B cell (primary cell): ENCODE results near the gene DUSP18. TPM values are rescaled to one million over a fixed set of nuclear protein-coding genes. Genes with fewer than 3 reads are reported as not detected.

Experiments used
- ATAC-seq: fragments of 200-7000 bp; cut with Tn5 transposase; one replicate; pipeline ENCODE4 v1.10.0; 2021; ENCODE audit warnings: low read depth, mild to moderate bottlenecking, moderate number of reproducible peaks, moderate library complexity
- CTCF ChIA-PET: fragments of 350-600 bp; sonication (Branson Sonifier 250); formaldehyde crosslinking; loops from one replicate; lab custom pipeline; 2021; ENCODE audit warnings: antibody characterized with exemption, inconsistent platforms; lab: Charles Lee
- POLR2A ChIA-PET: fragments of 350-600 bp; sonication (Branson Sonifier 250); formaldehyde crosslinking; loops from one replicate; lab custom pipeline; 2021; ENCODE audit warnings: antibody characterized with exemption; lab: Charles Lee
- DNase-seq: peaks from one replicate; pipeline ENCODE4 v3.0.0; 2013
- H2AFZ ChIP-seq: 2 replicates; pipeline ENCODE4 v1.6.1; 2012; ENCODE audit warnings: mild to moderate bottlenecking, low read depth, low read length; ENCODE audit not compliant: insufficient read depth, poor library complexity, severe bottlenecking
- H3K27ac ChIP-seq, 2 donors: 1 replicate in 1 of 2; 2 replicates in 1 of 2; pipeline ENCODE4 v1.5.1; 2012 to 2013; ENCODE audit warnings: low read length in 2 of 2, mild to moderate bottlenecking in 2 of 2, moderate library complexity in 1 of 2
- H3K27me3 ChIP-seq, 4 experiments: fragments of 200-600 bp in 1 of 4; sonication (generic) in 1 of 4; replicated peaks in 1 of 4; 1 replicate in 2 of 4; 2 replicates in 2 of 4; pipeline versions ENCODE4 v1.6.1 to v1.7.0; 2013 to 2016; ENCODE audit warnings: low read length in 3 of 4, mild to moderate bottlenecking in 2 of 4, mixed read lengths in 1 of 4, moderate library complexity in 1 of 4; ENCODE audit not compliant: insufficient read depth in 4 of 4, control insufficient read depth in 3 of 4; ENCODE audit errors: control extremely low read depth in 1 of 4
- H3K36me3 ChIP-seq, 2 experiments: replicated peaks in 1 of 2; 1 replicate in 1 of 2; 2 replicates in 1 of 2; pipeline versions ENCODE4 v1.6.1 to v1.7.1; 2013; ENCODE audit warnings: low read length in 1 of 2; ENCODE audit not compliant: insufficient read depth in 2 of 2, control insufficient read depth in 1 of 2; ENCODE audit errors: control extremely low read depth in 1 of 2, extremely low read depth in 1 of 2
- H3K4me1 ChIP-seq, 2 donors: fragments of 200-600 bp in 1 of 2; sonication (generic) in 1 of 2; 1 replicate in 1 of 2; 2 replicates in 1 of 2; pipeline versions ENCODE4 v1.5.1 to v1.6.1; 2013 to 2017; ENCODE audit warnings: low read length in 2 of 2; ENCODE audit not compliant: control insufficient read depth in 2 of 2, insufficient read depth in 2 of 2
- H3K4me2 ChIP-seq: replicated peaks from 2 replicates; pipeline ENCODE3; 2012; ENCODE audit warnings: mild to moderate bottlenecking, low read depth, low read length; ENCODE audit not compliant: poor library complexity, severe bottlenecking
- H3K4me3 ChIP-seq, 5 experiments: fragments of 200-600 bp in 1 of 5; sonication (generic) in 1 of 5; 1 replicate in 3 of 5; 2 replicates in 2 of 5; pipeline versions ENCODE4 v1.5.1 to v1.7.0; 2011 to 2016; ENCODE audit warnings: low read length in 4 of 5, mild to moderate bottlenecking in 4 of 5, low read depth in 2 of 5, control low read depth in 1 of 5, moderate library complexity in 1 of 5; ENCODE audit not compliant: insufficient read depth in 1 of 5; ENCODE audit errors: control extremely low read depth in 1 of 5, extremely low read depth in 1 of 5
- H3K79me2 ChIP-seq: fragments of 200-600 bp; sonication (generic); one replicate; pipeline ENCODE4 v1.6.0; 2016; ENCODE audit warnings: low read length; ENCODE audit not compliant: control insufficient read depth, insufficient read depth
- H3K9ac ChIP-seq: fragments of 200-600 bp; sonication (generic); 2 replicates; pipeline ENCODE4 v1.6.1; 2017; ENCODE audit warnings: mild to moderate bottlenecking, low read length, moderate library complexity
- H3K9me3 ChIP-seq, 3 donors: one replicate each; pipeline versions ENCODE4 v1.6.1 to v1.7.1; 2013; ENCODE audit warnings: low read length in 2 of 3; ENCODE audit not compliant: control insufficient read depth in 2 of 3, insufficient read depth in 1 of 3; ENCODE audit errors: control extremely low read depth in 1 of 3
- H4K20me1 ChIP-seq: 2 replicates; pipeline ENCODE4 v1.6.0; 2012; ENCODE audit warnings: mild to moderate bottlenecking, low read length; ENCODE audit not compliant: insufficient read depth, control insufficient read depth, poor library complexity, severe bottlenecking
- H3K27ac Mint-ChIP-seq: one replicate; pipeline ENCODE4 v1.8.0; 2021; ENCODE audit warnings: mixed read lengths
- H3K27me3 Mint-ChIP-seq: one replicate; pipeline ENCODE4 v1.8.0; 2021; ENCODE audit warnings: mixed read lengths
- H3K4me1 Mint-ChIP-seq: one replicate; pipeline ENCODE4 v1.8.0; 2021; ENCODE audit warnings: mixed read lengths
- H3K4me3 Mint-ChIP-seq: one replicate; pipeline ENCODE4 v1.8.0; 2021; ENCODE audit warnings: mixed read lengths
- H3K9me3 Mint-ChIP-seq: one replicate; pipeline ENCODE4 v1.8.0; 2022; ENCODE audit warnings: mixed read lengths; ENCODE audit not compliant: insufficient read depth
- CTCF ChIP-seq: fragments of 200-600 bp; IDR thresholded peaks from one replicate; pipeline ENCODE4 v1.8.0; 2022; ENCODE audit warnings: antibody characterized with exemption, mild to moderate bottlenecking
- EZH2 ChIP-seq: IDR thresholded peaks from 2 replicates; pipeline ENCODE4 v1.6.1; 2012; ENCODE audit warnings: borderline replicate concordance, low read depth, mild to moderate bottlenecking, moderate library complexity, low read length; ENCODE audit not compliant: insufficient read depth, poor library complexity, severe bottlenecking
- WGBS: methylation state at CpG from one replicate; pipeline ENCODE4 v1.1.5; 2013; ENCODE audit warnings: missing lambda C conversion rate; ENCODE audit not compliant: insufficient coverage; 5-methylcytosine and 5-hydroxymethylcytosine counted together
- intact Hi-C: fragments of 100-400 bp; cut with micrococcal nuclease; formaldehyde crosslinking; loops from one replicate; pipeline ENCODE4 v1.10.0; 2022
- polyA plus RNA-seq: library from polyadenylated mRNA; depleted of rRNA; stranded (reverse); fragments of >200 nt; gene quantifications from 2 replicates; pipeline ENCODE4 v1.2.3, GENCODE V29; 2012
- total RNA-seq, 2 donors: library from RNA; stranded (reverse); fragments of 120-200 nt in 1 of 2; gene quantifications; 1 replicate in 1 of 2; 2 replicates in 1 of 2; pipeline versions ENCODE4 v1.2.3 to v1.2.4, GENCODE V29; 2013 to 2022

Gene DUSP18
- total and polyA plus RNA-seq, 2 donors (not counting 1 experiment from before 2014, with no cell fraction given): 20.6 to 21.2 TPM

DNA sequence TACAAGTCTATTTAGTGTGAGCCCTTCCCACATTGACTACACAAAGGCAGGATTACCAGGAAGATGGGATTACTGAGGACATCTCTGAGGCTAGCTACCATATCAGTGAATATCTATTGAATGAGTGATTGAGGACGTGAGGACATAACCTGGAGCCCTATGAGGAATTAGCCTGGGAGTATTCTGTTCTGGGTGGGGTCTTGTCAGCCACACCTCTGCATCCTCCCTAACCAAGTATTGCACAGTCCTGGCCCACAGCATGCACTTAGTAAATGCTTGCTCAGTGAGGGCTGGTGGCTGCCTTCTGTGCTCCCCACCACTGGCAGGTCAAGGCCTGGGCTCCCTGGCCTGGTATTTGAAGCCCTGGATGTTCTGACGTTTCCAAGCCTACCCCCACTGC, 14.8 kb downstream of the DUSP18 start:
- Mint-ChIP-seq H3K9me3 (no peaks in the 10 kb centered on the region), H3K27ac (no peak overlapping the region), H3K27me3 (no peaks in the 10 kb centered on the region), H3K4me3 (no peak overlapping the region), H3K4me1 (peaks cover 9% of the 10 kb centered on the region)
- no peaks in the 10 kb centered on the region for H3K79me2 ChIP-seq
- H3K4me3 ChIP-seq: no peak overlapping the region
- H3K27me3 ChIP-seq: no peaks in the 10 kb centered on the region
- no peak overlapping the region for H3K9ac ChIP-seq
- TF ChIP-seq EZH2 (no peak), CTCF (no peak)
- peaks cover 0 to 7% of the 10 kb centered on the region in 2 donors for H3K4me1 ChIP-seq
- 88% methylated on average over 1 of the region's 2 CpGs for WGBS
- ChIA-PET POLR2A (no interaction called here), CTCF (interaction anchor here (0.5 kb wide), 1 partner anchor 1613 kb away, joined by 3 read pairs; no protein-coding TSS in a partner anchor)
- no peaks in the 10 kb centered on the region for H3K9me3 ChIP-seq
- intact Hi-C loops: no loop called here
- no peak overlapping the region for H3K27ac ChIP-seq
- DNase-seq: no peak
- no peak for ATAC-seq
- H3K36me3 ChIP-seq: no peaks in the 10 kb centered on the region
- H4K20me1 ChIP-seq: no peaks in the 10 kb centered on the region
- no peak overlapping the region for H2AFZ ChIP-seq
- H3K4me2 ChIP-seq: no peak overlapping the region

GRCh38 chr22:30650508-30651116, 17.1 kb downstream of the DUSP18 start:
- no peak overlapping the region for H3K4me3 Mint-ChIP-seq
- no peak for DNase-seq
- Histone ChIP-seq H4K20me1 (no peaks in the 10 kb centered on the region), H2AFZ (no peak overlapping the region), H3K36me3 (no peaks in the 10 kb centered on the region), H3K9ac (no peak overlapping the region), H3K27ac (no peak overlapping the region), H3K79me2 (no peaks in the 10 kb centered on the region), H3K4me3 (no peak overlapping the region), H3K4me1 (peaks cover 0 to 7% of the 10 kb centered on the region in 2 donors), H3K27me3 (no peaks in the 10 kb centered on the region), H3K9me3 (no peaks in the 10 kb centered on the region), H3K4me2 (no peak overlapping the region)
- CTCF ChIA-PET: interaction anchor here (0.8 to 3.9 kb wide), 4 partner anchors 12 to 17 kb away, joined by 3 to 20 read pairs (median 4); partner anchors contain the start of gene SLC35E4
- H3K27ac Mint-ChIP-seq: no peak overlapping the region
- POLR2A ChIA-PET: interaction anchor here (0.6 kb wide), 1 partner anchor 16 kb away, joined by 4 read pairs; no protein-coding TSS in a partner anchor
- no peaks in the 10 kb centered on the region for H3K27me3 Mint-ChIP-seq
- 68% methylated on average over 4 of the region's 5 CpGs for WGBS
- no peak for ATAC-seq
- peaks cover 9% of the 10 kb centered on the region for H3K4me1 Mint-ChIP-seq
- no peaks in the 10 kb centered on the region for H3K9me3 Mint-ChIP-seq
- intact Hi-C loops: no loop called here
- TF ChIP-seq EZH2: no peak
- TF ChIP-seq CTCF: no peak
